ENCODE results near the gene WT1. TPM values are rescaled to one million over a fixed set of nuclear protein-coding genes. Genes with fewer than 3 reads are reported as not detected.

Gene WT1
- total and polyA plus RNA-seq, 4 donors = 0.07 to 0.92 (median 0.47) TPM

DNA sequence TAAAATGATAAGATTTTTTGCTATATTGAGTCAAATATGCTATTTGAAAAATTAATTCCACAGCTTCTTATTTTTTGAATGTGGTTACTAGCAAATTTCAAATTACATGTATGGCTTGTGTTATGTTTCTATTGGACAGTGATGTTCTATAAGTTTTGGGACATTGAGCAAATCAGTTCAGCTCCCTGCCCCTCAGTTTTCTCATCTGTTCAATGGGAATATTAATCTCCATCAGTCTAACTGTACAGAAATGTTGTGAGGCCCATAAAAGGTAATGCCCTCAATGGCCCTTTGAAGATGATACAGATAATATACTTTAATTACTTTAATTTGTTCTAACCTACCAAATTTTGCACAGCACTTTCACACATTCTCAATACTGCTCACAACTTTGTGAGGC is 15.2 kb downstream of the WT1 start:
- H3K36me3 ChIP-seq (ENCODE audit: control insufficient read depth in 4 of 4, insufficient read depth in 4 of 4, low read length in 4 of 4) = peaks cover 0 to 2% (median 0%) of the 10 kb centered on the region in 4 donors
- ATAC-seq (ENCODE audit: insufficient read depth, low FRiP score) = no peak
- H3K27me3 ChIP-seq (ENCODE audit: control insufficient read depth in 3 of 3, insufficient read depth in 3 of 3, low read length in 2 of 3) = peaks cover 0 to 88% (median 29%) of the 10 kb centered on the region in 3 donors
- no peak for DNase-seq
- no peak overlapping the region for H3K4me3 ChIP-seq
- H3K9ac ChIP-seq (ENCODE audit: insufficient read depth in 1 of 2, low read length in 2 of 2) = no peak overlapping the region
- H3K4me1 ChIP-seq (ENCODE audit: control insufficient read depth in 5 of 5, insufficient read depth in 5 of 5, low read length in 5 of 5) = peaks cover 0 to 3% (median 0%) of the 10 kb centered on the region in 5 donors
- H3K27ac ChIP-seq (ENCODE audit: low read depth in 1 of 2, low read length in 1 of 2) = no peak overlapping the region
- no peaks in the 10 kb centered on the region for H3K9me3 ChIP-seq (ENCODE audit: control insufficient read depth in 4 of 4, insufficient read depth in 3 of 4, low read length in 3 of 4)
- TF ChIP-seq, protein P1, sequence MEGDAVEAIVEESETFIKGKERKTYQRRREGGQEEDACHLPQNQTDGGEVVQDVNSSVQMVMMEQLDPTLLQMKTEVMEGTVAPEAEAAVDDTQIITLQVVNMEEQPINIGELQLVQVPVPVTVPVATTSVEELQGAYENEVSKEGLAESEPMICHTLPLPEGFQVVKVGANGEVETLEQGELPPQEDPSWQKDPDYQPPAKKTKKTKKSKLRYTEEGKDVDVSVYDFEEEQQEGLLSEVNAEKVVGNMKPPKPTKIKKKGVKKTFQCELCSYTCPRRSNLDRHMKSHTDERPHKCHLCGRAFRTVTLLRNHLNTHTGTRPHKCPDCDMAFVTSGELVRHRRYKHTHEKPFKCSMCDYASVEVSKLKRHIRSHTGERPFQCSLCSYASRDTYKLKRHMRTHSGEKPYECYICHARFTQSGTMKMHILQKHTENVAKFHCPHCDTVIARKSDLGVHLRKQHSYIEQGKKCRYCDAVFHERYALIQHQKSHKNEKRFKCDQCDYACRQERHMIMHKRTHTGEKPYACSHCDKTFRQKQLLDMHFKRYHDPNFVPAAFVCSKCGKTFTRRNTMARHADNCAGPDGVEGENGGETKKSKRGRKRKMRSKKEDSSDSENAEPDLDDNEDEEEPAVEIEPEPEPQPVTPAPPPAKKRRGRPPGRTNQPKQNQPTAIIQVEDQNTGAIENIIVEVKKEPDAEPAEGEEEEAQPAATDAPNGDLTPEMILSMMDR (IDR thresholded peaks at IDR 0.05; ENCODE audit: control extremely low read depth, extremely low read depth) = no peak

GRCh38 chr11:32418836-32419235 is 16.5 kb downstream of the WT1 start:
- Histone ChIP-seq H3K27me3 (ENCODE audit: control insufficient read depth in 3 of 3, insufficient read depth in 3 of 3, low read length in 2 of 3) (peaks cover 0 to 76% (median 18%) of the 10 kb centered on the region in 3 donors), H3K4me1 (ENCODE audit: control insufficient read depth in 5 of 5, insufficient read depth in 5 of 5, low read length in 5 of 5) (peaks cover 0 to 3% (median 0%) of the 10 kb centered on the region in 5 donors), H3K36me3 (ENCODE audit: control insufficient read depth in 4 of 4, insufficient read depth in 4 of 4, low read length in 4 of 4) (peaks cover 0 to 2% (median 0%) of the 10 kb centered on the region in 4 donors), H3K4me3 (no peak overlapping the region), H3K9ac (ENCODE audit: insufficient read depth in 1 of 2, low read length in 2 of 2) (no peak overlapping the region), H3K9me3 (ENCODE audit: control insufficient read depth in 4 of 4, insufficient read depth in 3 of 4, low read length in 3 of 4) (no peaks in the 10 kb centered on the region), H3K27ac (ENCODE audit: low read depth in 1 of 2, low read length in 1 of 2) (no peak overlapping the region)
- WGBS, 2 donors = 33 to 42% methylated on average over 5 of the region's 5 CpGs
- DNase-seq (no peak), ATAC-seq (ENCODE audit: insufficient read depth, low FRiP score) (no peak)
- TF ChIP-seq, protein P1 (IDR thresholded peaks at IDR 0.05; ENCODE audit: control extremely low read depth, extremely low read depth) = no peak

DNA sequence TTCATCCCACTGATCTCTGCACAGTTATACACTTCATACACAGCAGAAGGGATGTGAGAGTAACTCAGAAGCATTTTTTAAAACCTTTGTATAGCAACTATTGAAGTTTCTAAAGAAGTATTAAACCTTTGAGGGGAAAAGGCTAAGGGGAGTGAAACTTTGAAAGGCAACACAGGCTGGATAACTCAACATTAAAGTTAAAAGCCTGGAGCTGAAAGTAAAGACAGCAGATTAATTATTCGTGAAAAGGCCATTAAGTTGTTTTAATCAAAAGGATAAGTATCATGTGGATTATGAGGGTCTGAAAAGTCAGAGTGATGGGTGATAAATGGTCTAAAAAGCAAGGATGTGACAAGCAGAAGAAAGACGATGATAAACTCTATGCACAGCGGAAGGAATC is 17.5 kb downstream of the WT1 start:
- Histone ChIP-seq H3K27ac (ENCODE audit: low read depth in 1 of 2, low read length in 1 of 2) (no peak overlapping the region), H3K9ac (ENCODE audit: insufficient read depth in 1 of 2, low read length in 2 of 2) (no peak overlapping the region), H3K36me3 (ENCODE audit: control insufficient read depth in 4 of 4, insufficient read depth in 4 of 4, low read length in 4 of 4) (peaks cover 0 to 2% (median 0%) of the 10 kb centered on the region in 4 donors), H3K4me1 (ENCODE audit: control insufficient read depth in 5 of 5, insufficient read depth in 5 of 5, low read length in 5 of 5) (peaks cover 0 to 3% (median 0%) of the 10 kb centered on the region in 5 donors), H3K27me3 (ENCODE audit: control insufficient read depth in 3 of 3, insufficient read depth in 3 of 3, low read length in 2 of 3) (peaks cover 0 to 75% (median 10%) of the 10 kb centered on the region in 3 donors), H3K9me3 (ENCODE audit: control insufficient read depth in 4 of 4, insufficient read depth in 3 of 4, low read length in 3 of 4) (no peaks in the 10 kb centered on the region), H3K4me3 (no peak overlapping the region)
- ATAC-seq (ENCODE audit: insufficient read depth, low FRiP score) = no peak
- WGBS, 2 donors = 76 to 87% methylated on average over 3 of the region's 3 CpGs
- TF ChIP-seq, protein P1 (IDR thresholded peaks at IDR 0.05; ENCODE audit: control extremely low read depth, extremely low read depth) = no peak
- no peak for DNase-seq

- no peak for ATAC-seq (ENCODE audit: insufficient read depth, low FRiP score)
- DNase-seq = no peak
- H3K4me1 ChIP-seq (ENCODE audit: control insufficient read depth in 5 of 5, insufficient read depth in 5 of 5, low read length in 5 of 5) = no peaks in the 10 kb centered on the region
- 83 to 88% methylated on average over 4 of the region's 4 CpGs for WGBS, 2 donors
- no peak overlapping the region for H3K27ac ChIP-seq (ENCODE audit: low read depth in 1 of 2, low read length in 1 of 2)
- TF ChIP-seq, protein P1 (IDR thresholded peaks at IDR 0.05; ENCODE audit: control extremely low read depth, extremely low read depth) = no peak
- no peak overlapping the region for H3K4me3 ChIP-seq
- peaks cover 0 to 68% (median 10%) of the 10 kb centered on the region in 3 donors for H3K27me3 ChIP-seq (ENCODE audit: control insufficient read depth in 3 of 3, insufficient read depth in 3 of 3, low read length in 2 of 3)
- peaks cover 0 to 2% (median 0%) of the 10 kb centered on the region in 4 donors for H3K36me3 ChIP-seq (ENCODE audit: control insufficient read depth in 4 of 4, insufficient read depth in 4 of 4, low read length in 4 of 4)
- H3K9ac ChIP-seq (ENCODE audit: insufficient read depth in 1 of 2, low read length in 2 of 2) = no peak overlapping the region
- H3K9me3 ChIP-seq (ENCODE audit: control insufficient read depth in 4 of 4, insufficient read depth in 3 of 4, low read length in 3 of 4) = no peaks in the 10 kb centered on the region
Observed at GRCh38 chr11:32416301-32416700, 19.0 kb downstream of the WT1 start.
